GM19372 (cell line): ENCODE measurements around the gene ADGRG3.

ENCODE experiments used
- ATAC-seq: cut with Tn5 transposase; IDR thresholded peaks from one replicate; pipeline ENCODE4 v1.9.1; 2021; ENCODE audit warnings: mild to moderate bottlenecking, low read depth, moderate library complexity; ENCODE audit not compliant: unreplicated experiment

Gene ADGRG3

GRCh38 chr16:57630407-57630797 is 37.7 kb upstream of the ADGRG3 start:
- no peak for ATAC-seq

- no peak for ATAC-seq
Measured at GRCh38 chr16:57630931-57631845, 36.9 kb upstream of the ADGRG3 start.

- no peak for ATAC-seq
Measured at GRCh38 chr16:57632568-57632967, 35.5 kb upstream of the ADGRG3 start.

GRCh38 chr16:57633383-57634064 is 34.6 kb upstream of the ADGRG3 start:
- ATAC-seq: no peak

- no peak for ATAC-seq
Measured at GRCh38 chr16:57634171-57634570, 33.9 kb upstream of the ADGRG3 start.

- ATAC-seq: no peak
Measured at GRCh38 chr16:57635266-57636097, 32.6 kb upstream of the ADGRG3 start.

GRCh38 chr16:57636184-57636583 is 31.9 kb upstream of the ADGRG3 start:
- no peak for ATAC-seq

- no peak for ATAC-seq
Measured at GRCh38 chr16:57637020-57637419, 31.1 kb upstream of the ADGRG3 start.

GRCh38 chr16:57637424-57637823 is 30.7 kb upstream of the ADGRG3 start:
- no peak for ATAC-seq

GRCh38 chr16:57637965-57638364 is 30.1 kb upstream of the ADGRG3 start:
- ATAC-seq: no peak

- ATAC-seq: no peak
Measured at GRCh38 chr16:57638381-57638780, 29.7 kb upstream of the ADGRG3 start.

GRCh38 chr16:57639172-57639887 is 28.8 kb upstream of the ADGRG3 start:
- no peak for ATAC-seq

GRCh38 chr16:57640185-57640584 is 27.9 kb upstream of the ADGRG3 start:
- ATAC-seq: no peak

- ATAC-seq: no peak
Measured at GRCh38 chr16:57640612-57641011, 27.5 kb upstream of the ADGRG3 start.

- no peak for ATAC-seq
Measured at GRCh38 chr16:57642160-57643135, 25.7 kb upstream of the ADGRG3 start.

GRCh38 chr16:57643147-57643874 is 24.8 kb upstream of the ADGRG3 start:
- no peak for ATAC-seq

GRCh38 chr16:57643910-57644309 is 24.2 kb upstream of the ADGRG3 start:
- no peak for ATAC-seq

- ATAC-seq: no peak
Measured at GRCh38 chr16:57644383-57645014, 23.6 kb upstream of the ADGRG3 start.
